H9 (cell line): Measurements from ENCODE around the gene ACTN1. TPM values are rescaled to one million over a fixed set of nuclear protein-coding genes. Genes with fewer than 3 reads are reported as not detected.

ENCODE experiments used
- DNase-seq: peaks from one replicate; pipeline ENCODE4 v3.0.0-alpha.2; 2017
- H2AFZ ChIP-seq: one replicate; pipeline ENCODE4 v1.6.1; 2013; ENCODE audit warnings: mild to moderate bottlenecking, low read length, control low read depth, moderate library complexity
- H2AK5ac ChIP-seq: 2 replicates; pipeline ENCODE4 v1.6.1; 2013; ENCODE audit warnings: low read length, control low read depth, mixed read lengths; ENCODE audit not compliant: insufficient read length
- H2BK120ac ChIP-seq: one replicate; pipeline ENCODE4 v1.6.1; 2013; ENCODE audit warnings: low read depth, mild to moderate bottlenecking, low read length, control low read depth, inconsistent platforms; ENCODE audit not compliant: poor library complexity, severe bottlenecking
- H2BK12ac ChIP-seq: 2 replicates; pipeline ENCODE4 v1.6.1; 2013; ENCODE audit warnings: low read length, control low read depth, mixed read lengths, low read depth; ENCODE audit not compliant: insufficient read length
- H2BK15ac ChIP-seq: 2 replicates; pipeline ENCODE4 v1.6.1; 2013; ENCODE audit warnings: low read depth, low read length, control low read depth
- H2BK20ac ChIP-seq: one replicate; pipeline ENCODE4 v1.6.1; 2013; ENCODE audit warnings: low read depth, mild to moderate bottlenecking, low read length, control low read depth, inconsistent platforms; ENCODE audit not compliant: poor library complexity, severe bottlenecking
- H2BK5ac ChIP-seq: 2 replicates; pipeline ENCODE4 v1.6.1; 2013; ENCODE audit warnings: low read length, control low read depth, mixed read lengths; ENCODE audit not compliant: insufficient read length
- H3K14ac ChIP-seq: 2 replicates; pipeline ENCODE4 v1.6.1; 2013; ENCODE audit warnings: low read length, control low read depth; ENCODE audit not compliant: insufficient read depth
- H3K18ac ChIP-seq: 2 replicates; pipeline ENCODE4 v1.6.1; 2013; ENCODE audit warnings: low read depth, mild to moderate bottlenecking, mixed read lengths, low read length, control low read depth; ENCODE audit not compliant: insufficient read length
- H3K23ac ChIP-seq: 2 replicates; pipeline ENCODE4 v1.6.1; 2013; ENCODE audit warnings: low read length, control low read depth, mixed read lengths, low read depth; ENCODE audit not compliant: insufficient read length
- H3K23me2 ChIP-seq: 2 replicates; pipeline ENCODE4 v1.6.1; 2013; ENCODE audit warnings: low read depth, mild to moderate bottlenecking, mixed read lengths, low read length, control low read depth; ENCODE audit not compliant: insufficient read length, poor library complexity, severe bottlenecking
- H3K27ac ChIP-seq: 2 replicates; pipeline ENCODE4 v1.5.1; 2013; ENCODE audit warnings: low read length, control low read depth, mixed read lengths, low read depth; ENCODE audit not compliant: insufficient read length
- H3K27me3 ChIP-seq: 2 replicates; pipeline ENCODE4 v1.6.1; 2013; ENCODE audit warnings: low read length, control low read depth, inconsistent platforms; ENCODE audit not compliant: insufficient read depth
- H3K4ac ChIP-seq: 2 replicates; pipeline ENCODE4 v1.6.1; 2013; ENCODE audit warnings: low read depth, mild to moderate bottlenecking, control low read depth, inconsistent platforms, low read length, moderate library complexity
- H3K4me1 ChIP-seq: 2 replicates; pipeline ENCODE4 v1.6.1; 2013; ENCODE audit warnings: low read length, control low read depth, inconsistent platforms; ENCODE audit not compliant: insufficient read depth
- H3K4me2 ChIP-seq: 2 replicates; pipeline ENCODE4 v1.6.1; 2013; ENCODE audit warnings: low read length, control low read depth, mixed read lengths; ENCODE audit not compliant: insufficient read length, insufficient read depth
- H3K56ac ChIP-seq: 2 replicates; pipeline ENCODE4 v1.6.1; 2013; ENCODE audit warnings: low read depth, mild to moderate bottlenecking, mixed read lengths, low read length, control low read depth; ENCODE audit not compliant: insufficient read length
- H3K79me1 ChIP-seq: 2 replicates; pipeline ENCODE4 v1.6.1; 2013; ENCODE audit warnings: low read depth, mild to moderate bottlenecking, moderate library complexity, low read length, control low read depth, inconsistent platforms; ENCODE audit not compliant: insufficient read depth, poor library complexity, severe bottlenecking
- H3K79me2 ChIP-seq: 2 replicates; pipeline ENCODE4 v1.6.1; 2013; ENCODE audit warnings: low read length, control low read depth, inconsistent platforms; ENCODE audit not compliant: insufficient read depth
- H3K9ac ChIP-seq: 2 replicates; pipeline ENCODE4 v1.6.1; 2013; ENCODE audit warnings: low read length, control low read depth, mixed read lengths; ENCODE audit not compliant: insufficient read length; ENCODE audit errors: extremely low read depth
- H3K9me3 ChIP-seq: one replicate; pipeline ENCODE4 v1.6.1; 2013; ENCODE audit warnings: low read depth, low read length, inconsistent platforms; ENCODE audit not compliant: control insufficient read depth
- H3T11ph ChIP-seq: one replicate; pipeline ENCODE4 v1.6.1; 2013; ENCODE audit warnings: mild to moderate bottlenecking, low read length, control low read depth, inconsistent platforms
- H4K20me1 ChIP-seq: one replicate; pipeline ENCODE4 v1.6.1; 2013; ENCODE audit not compliant: control insufficient read depth, insufficient read length, insufficient read depth
- H4K5ac ChIP-seq: 2 replicates; pipeline ENCODE4 v1.6.1; 2013; ENCODE audit warnings: low read depth, mild to moderate bottlenecking, mixed read lengths, low read length, control low read depth; ENCODE audit not compliant: insufficient read length
- H4K8ac ChIP-seq: replicated peaks from 2 replicates; pipeline ENCODE4 v1.6.1; 2013; ENCODE audit warnings: low read length, control low read depth, mixed read lengths, low read depth; ENCODE audit not compliant: insufficient read length
- H4K91ac ChIP-seq: 2 replicates; pipeline ENCODE4 v1.6.1; 2013; ENCODE audit warnings: low read depth, mild to moderate bottlenecking, moderate library complexity, mixed read lengths, low read length, control low read depth; ENCODE audit not compliant: insufficient read length
- H3K27ac Mint-ChIP-seq, 3 experiments: 2 replicates in 2 of 3; 3 replicates in 1 of 3; pipeline ENCODE4 v1.8.0; 2020 to 2021; ENCODE audit warnings: mixed read lengths in 3 of 3, mild to moderate bottlenecking in 1 of 3, moderate library complexity in 1 of 3
- H3K27me3 Mint-ChIP-seq: 2 replicates; pipeline ENCODE4 v1.8.0; 2021; ENCODE audit warnings: low read depth, mild to moderate bottlenecking, moderate library complexity, mixed read lengths
- H3K36me3 Mint-ChIP-seq, 3 experiments: 2 replicates in 2 of 3; 3 replicates in 1 of 3; pipeline ENCODE4 v1.8.0; 2020 to 2021; ENCODE audit warnings: low read depth in 3 of 3, mixed read lengths in 3 of 3; ENCODE audit not compliant: insufficient read depth in 1 of 3
- H3K4me1 Mint-ChIP-seq, 2 experiments: 2 replicates each; pipeline ENCODE4 v1.8.0; 2020; ENCODE audit warnings: mixed read lengths in 2 of 2
- H3K4me3 Mint-ChIP-seq, 2 experiments: 2 replicates in 1 of 2; 3 replicates in 1 of 2; pipeline ENCODE4 v1.8.0; 2020 to 2021; ENCODE audit warnings: mild to moderate bottlenecking in 2 of 2, mixed read lengths in 2 of 2, moderate library complexity in 1 of 2
- H3K9me3 Mint-ChIP-seq, 2 experiments: 2 replicates in 1 of 2; 3 replicates in 1 of 2; pipeline ENCODE4 v1.8.0; 2020; ENCODE audit warnings: mild to moderate bottlenecking in 2 of 2, mixed read lengths in 2 of 2, moderate library complexity in 1 of 2
- CTCF ChIP-seq: fragments of 200-600 bp; sonication (generic); conservative IDR thresholded peaks from 3 replicates; pipeline ENCODE4 v1.8.0; 2021; ENCODE audit warnings: antibody characterized with exemption, mild to moderate bottlenecking
- WGBS: extraction: QIAGEN DNeasy Blood & Tissue Kit; methylation state at CpG from one replicate; pipeline ENCODE4 v1.1.7; 2013; ENCODE audit warnings: missing lambda C conversion rate, low lambda C conversion rate, mixed read lengths; ENCODE audit not compliant: insufficient read length; ENCODE audit errors: extremely low coverage; 5-methylcytosine and 5-hydroxymethylcytosine counted together
- total RNA-seq: library from RNA; stranded (reverse); gene quantifications from 2 replicates; pipeline ENCODE4 v1.2.1, GENCODE V29; 2021

ACTN1 gene
- total RNA-seq, 1 experiment from 2014 or later, result 219 TPM

- Histone ChIP-seq H2BK5ac (no peak overlapping the region), H3K56ac (no peak overlapping the region), H3K27ac (no peak overlapping the region), H3K23me2 (no peaks in the 10 kb centered on the region), H3K4me1 (peaks cover 5% of the 10 kb centered on the region; the same call in 1 of the 2 replicates), H3K9me3 (no peaks in the 10 kb centered on the region), H4K8ac (no peak overlapping the region), H3K4me2 (no peak overlapping the region), H2BK15ac (no peak overlapping the region), H3K79me2 (peaks cover 9% of the 10 kb centered on the region; the same call in 1 of the 2 replicates), H3K18ac (no peak overlapping the region), H2AFZ (no peak overlapping the region), H3K4ac (no peak overlapping the region), H3T11ph (no peak overlapping the region), H3K27me3 (no peaks in the 10 kb centered on the region), H2BK120ac (no peak overlapping the region), H4K20me1 (no peaks in the 10 kb centered on the region), H4K5ac (no peak overlapping the region), H3K9ac (no peak overlapping the region), H2AK5ac (no peak overlapping the region), H3K14ac (no peak overlapping the region), H3K23ac (no peak overlapping the region), H2BK20ac (no peak overlapping the region), H2BK12ac (no peak overlapping the region), H3K79me1 (peaks cover 9% of the 10 kb centered on the region), H4K91ac (no peak overlapping the region)
- WGBS, result no CpG with 5 or more reads among the region's 10 CpGs
- no peak overlapping the region for H3K4me3 Mint-ChIP-seq
- H3K27ac Mint-ChIP-seq, result no peak overlapping the region; a peak in 1 of 7 replicates
- peaks cover 41 to 56% (median 44%) of the 10 kb centered on the region in 3 experiments for H3K36me3 Mint-ChIP-seq
- 0 out of 5 replicates have a peak, but pooled peaks cover 0 to 3% of the 10 kb centered on the region in 2 experiments for H3K9me3 Mint-ChIP-seq
- H3K27me3 Mint-ChIP-seq, result no peaks in the 10 kb centered on the region
- no peak for DNase-seq
- peaks cover 45 to 53% of the 10 kb centered on the region in 2 experiments for H3K4me1 Mint-ChIP-seq
- TF ChIP-seq CTCF, result no peak
Measured at GRCh38 chr14:68925373-68925772, 53.7 kb downstream of the ACTN1 start.
